ENCODE results near the gene UBALD2.

GRCh38 chr17:76277300-76278267 lies 12.4 kb downstream of the UBALD2 start:
- TF ChIP-seq CBFB (CRISPR knock-in tag; IDR thresholded peaks at IDR 0.05; ENCODE audit: low read depth): no peak
- TF ChIP-seq, protein P1, sequence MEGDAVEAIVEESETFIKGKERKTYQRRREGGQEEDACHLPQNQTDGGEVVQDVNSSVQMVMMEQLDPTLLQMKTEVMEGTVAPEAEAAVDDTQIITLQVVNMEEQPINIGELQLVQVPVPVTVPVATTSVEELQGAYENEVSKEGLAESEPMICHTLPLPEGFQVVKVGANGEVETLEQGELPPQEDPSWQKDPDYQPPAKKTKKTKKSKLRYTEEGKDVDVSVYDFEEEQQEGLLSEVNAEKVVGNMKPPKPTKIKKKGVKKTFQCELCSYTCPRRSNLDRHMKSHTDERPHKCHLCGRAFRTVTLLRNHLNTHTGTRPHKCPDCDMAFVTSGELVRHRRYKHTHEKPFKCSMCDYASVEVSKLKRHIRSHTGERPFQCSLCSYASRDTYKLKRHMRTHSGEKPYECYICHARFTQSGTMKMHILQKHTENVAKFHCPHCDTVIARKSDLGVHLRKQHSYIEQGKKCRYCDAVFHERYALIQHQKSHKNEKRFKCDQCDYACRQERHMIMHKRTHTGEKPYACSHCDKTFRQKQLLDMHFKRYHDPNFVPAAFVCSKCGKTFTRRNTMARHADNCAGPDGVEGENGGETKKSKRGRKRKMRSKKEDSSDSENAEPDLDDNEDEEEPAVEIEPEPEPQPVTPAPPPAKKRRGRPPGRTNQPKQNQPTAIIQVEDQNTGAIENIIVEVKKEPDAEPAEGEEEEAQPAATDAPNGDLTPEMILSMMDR (IDR thresholded peaks at IDR 0.05): no peak
- TF ChIP-seq KAT7 (CRISPR knock-in tag; IDR thresholded peaks at IDR 0.05; ENCODE audit: borderline replicate concordance): no peak
- no peak for TF ChIP-seq ZNF416 (CRISPR knock-in tag; IDR thresholded peaks at IDR 0.05)
